ENCODE data around the gene BAIAP2L2. TPM values are rescaled to one million over a fixed set of nuclear protein-coding genes. Genes with fewer than 3 reads are reported as not detected.

The BAIAP2L2 gene
- total RNA-seq, 1 donor from 2014 or later = 0.77 TPM

GRCh38 chr22:38070250-38070921 lies 40.1 kb downstream of the BAIAP2L2 start:
- H3K4me1 Mint-ChIP-seq (ENCODE audit: unreplicated experiment) = no peaks in the 10 kb centered on the region
- no peak overlapping the region for H3K27ac Mint-ChIP-seq (ENCODE audit: unreplicated experiment)
- no peak for TF ChIP-seq CTCF (IDR thresholded peaks at IDR 0.05; ENCODE audit: unreplicated experiment)
- no peak for DNase-seq (ENCODE audit: low spot score)
- peaks cover 17% of the 10 kb centered on the region for H3K36me3 Mint-ChIP-seq (ENCODE audit: low read depth, unreplicated experiment)
- H3K4me3 Mint-ChIP-seq (ENCODE audit: unreplicated experiment) = no peak overlapping the region
- no peaks in the 10 kb centered on the region for H3K9me3 Mint-ChIP-seq (ENCODE audit: unreplicated experiment)
- peaks cover 5% of the 10 kb centered on the region for H3K27me3 Mint-ChIP-seq (ENCODE audit: unreplicated experiment)

GRCh38 chr22:38069372-38070249 lies 40.9 kb downstream of the BAIAP2L2 start:
- DNase-seq (ENCODE audit: low spot score) = no peak
- TF ChIP-seq CTCF (IDR thresholded peaks at IDR 0.05; ENCODE audit: unreplicated experiment) = no peak
- Mint-ChIP-seq H3K4me1 (ENCODE audit: unreplicated experiment) (no peaks in the 10 kb centered on the region), H3K4me3 (ENCODE audit: unreplicated experiment) (no peak overlapping the region), H3K9me3 (ENCODE audit: unreplicated experiment) (no peaks in the 10 kb centered on the region), H3K36me3 (ENCODE audit: low read depth, unreplicated experiment) (peaks cover 17% of the 10 kb centered on the region), H3K27me3 (ENCODE audit: unreplicated experiment) (peaks cover 5% of the 10 kb centered on the region), H3K27ac (ENCODE audit: unreplicated experiment) (no peak overlapping the region)

GRCh38 chr22:38068641-38069371 lies 41.7 kb downstream of the BAIAP2L2 start:
- peaks cover 5% of the 10 kb centered on the region for H3K27me3 Mint-ChIP-seq (ENCODE audit: unreplicated experiment)

GRCh38 chr22:38067761-38068360 lies 42.6 kb downstream of the BAIAP2L2 start:
- Mint-ChIP-seq H3K27me3 (ENCODE audit: unreplicated experiment) (peaks cover 5% of the 10 kb centered on the region), H3K27ac (ENCODE audit: unreplicated experiment) (no peak overlapping the region), H3K4me3 (ENCODE audit: unreplicated experiment) (no peak overlapping the region), H3K4me1 (ENCODE audit: unreplicated experiment) (no peaks in the 10 kb centered on the region), H3K36me3 (ENCODE audit: low read depth, unreplicated experiment) (peaks cover 9% of the 10 kb centered on the region), H3K9me3 (ENCODE audit: unreplicated experiment) (no peaks in the 10 kb centered on the region)
- no peak for DNase-seq (ENCODE audit: low spot score)
- no peak for TF ChIP-seq CTCF (IDR thresholded peaks at IDR 0.05; ENCODE audit: unreplicated experiment)

More at GRCh38 chr22:38068641-38069371, 41.7 kb downstream of the BAIAP2L2 start:
- Mint-ChIP-seq H3K27ac (ENCODE audit: unreplicated experiment) (no peak overlapping the region), H3K4me3 (ENCODE audit: unreplicated experiment) (no peak overlapping the region), H3K36me3 (ENCODE audit: low read depth, unreplicated experiment) (peaks cover 14% of the 10 kb centered on the region), H3K4me1 (ENCODE audit: unreplicated experiment) (no peaks in the 10 kb centered on the region), H3K9me3 (ENCODE audit: unreplicated experiment) (no peaks in the 10 kb centered on the region)
- TF ChIP-seq CTCF (IDR thresholded peaks at IDR 0.05; ENCODE audit: unreplicated experiment) = no peak
- no peak for DNase-seq (ENCODE audit: low spot score)
